ENCODE measurements around the gene DMP1.

DNA sequence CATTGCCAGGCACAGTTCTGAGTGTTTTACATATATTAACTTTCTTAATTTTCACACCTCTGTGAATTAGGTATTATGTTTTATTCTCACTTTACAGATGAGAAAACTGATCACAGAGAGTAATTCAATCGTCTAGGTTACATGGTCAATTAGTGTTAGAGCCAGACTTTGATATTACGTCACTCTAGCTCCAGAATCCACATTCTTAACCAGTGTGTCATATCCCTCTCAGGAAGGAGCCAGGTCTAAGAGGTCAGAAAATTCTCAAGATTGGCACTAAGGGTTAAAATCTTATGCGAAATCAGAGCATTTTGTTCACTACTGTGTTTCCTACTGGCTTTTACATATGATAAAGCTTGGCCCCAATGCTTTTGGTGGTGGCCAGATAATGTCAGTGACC, 7.4 kb downstream of the DMP1 start:
- TF ChIP-seq, protein P1, sequence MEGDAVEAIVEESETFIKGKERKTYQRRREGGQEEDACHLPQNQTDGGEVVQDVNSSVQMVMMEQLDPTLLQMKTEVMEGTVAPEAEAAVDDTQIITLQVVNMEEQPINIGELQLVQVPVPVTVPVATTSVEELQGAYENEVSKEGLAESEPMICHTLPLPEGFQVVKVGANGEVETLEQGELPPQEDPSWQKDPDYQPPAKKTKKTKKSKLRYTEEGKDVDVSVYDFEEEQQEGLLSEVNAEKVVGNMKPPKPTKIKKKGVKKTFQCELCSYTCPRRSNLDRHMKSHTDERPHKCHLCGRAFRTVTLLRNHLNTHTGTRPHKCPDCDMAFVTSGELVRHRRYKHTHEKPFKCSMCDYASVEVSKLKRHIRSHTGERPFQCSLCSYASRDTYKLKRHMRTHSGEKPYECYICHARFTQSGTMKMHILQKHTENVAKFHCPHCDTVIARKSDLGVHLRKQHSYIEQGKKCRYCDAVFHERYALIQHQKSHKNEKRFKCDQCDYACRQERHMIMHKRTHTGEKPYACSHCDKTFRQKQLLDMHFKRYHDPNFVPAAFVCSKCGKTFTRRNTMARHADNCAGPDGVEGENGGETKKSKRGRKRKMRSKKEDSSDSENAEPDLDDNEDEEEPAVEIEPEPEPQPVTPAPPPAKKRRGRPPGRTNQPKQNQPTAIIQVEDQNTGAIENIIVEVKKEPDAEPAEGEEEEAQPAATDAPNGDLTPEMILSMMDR (IDR thresholded peaks at IDR 0.05; ENCODE audit: extremely low read depth in 1 of 2, insufficient read depth in 1 of 2, low read depth in 1 of 2, low read length in 2 of 2), result no peak
- TF ChIP-seq POLR2AphosphoS5 (IDR thresholded peaks at IDR 0.05; ENCODE audit: insufficient read depth, low read depth, low read length) (peak; percentile 64), EZH2 (IDR thresholded peaks at IDR 0.05; ENCODE audit: borderline replicate concordance, low read depth, low read length, severe bottlenecking) (no peak), POLR2A (IDR thresholded peaks at IDR 0.05; ENCODE audit: low read depth, low read length) (no peak), GATA2 (IDR thresholded peaks at IDR 0.05; ENCODE audit: insufficient read depth, insufficient read length, low read depth, low read length) (peak; percentile 75)
- TF ChIP-seq, protein P2, sequence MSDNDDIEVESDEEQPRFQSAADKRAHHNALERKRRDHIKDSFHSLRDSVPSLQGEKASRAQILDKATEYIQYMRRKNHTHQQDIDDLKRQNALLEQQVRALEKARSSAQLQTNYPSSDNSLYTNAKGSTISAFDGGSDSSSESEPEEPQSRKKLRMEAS (IDR thresholded peaks at IDR 0.05; ENCODE audit: insufficient read depth, insufficient read length), result no peak

Data from endothelial cell of umbilical vein (primary cell).